PC-3 (cell line): ENCODE results near the gene DNLZ.
"Not testable (repeated sequence)": the region's sequence is repeated elsewhere in the genome, so short reads cannot be mapped to it uniquely, and the experiment has no call there.

Experiments
- CTCF ChIP-seq: fragments of 300-600 bp; sonication (generic); conservative IDR thresholded peaks from 2 replicates; pipeline ENCODE4 v1.5.1; 2017; ENCODE audit warnings: antibody characterized with exemption, low read depth, mild to moderate bottlenecking, low read length
- EZH2 ChIP-seq: fragments of 300-600 bp; sonication (generic); IDR thresholded peaks from one replicate; pipeline ENCODE4 v1.6.1; 2017; ENCODE audit warnings: antibody characterized with exemption, mild to moderate bottlenecking, low read length; ENCODE audit not compliant: unreplicated experiment

DNA sequence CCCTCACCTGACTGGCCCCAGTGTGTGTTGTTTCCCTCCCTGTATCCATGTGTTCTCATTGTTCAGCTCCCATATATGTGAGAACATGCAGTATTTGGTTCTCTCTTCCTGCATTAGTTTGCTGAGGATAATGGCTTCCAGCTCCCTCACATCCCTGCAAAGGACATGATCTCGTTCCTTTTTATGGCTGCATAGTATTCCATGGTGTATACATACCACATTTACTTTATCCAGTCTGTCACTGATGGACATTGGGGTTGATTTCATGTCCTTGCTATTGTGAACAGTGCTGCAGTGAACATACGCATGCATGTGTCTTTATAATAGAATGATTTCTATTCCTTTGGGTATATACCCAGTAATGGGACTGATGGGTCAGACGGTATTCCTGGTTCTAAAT, 43.6 kb downstream of the DNLZ start:
- TF ChIP-seq CTCF, EZH2: not testable (repeated sequence)
